HG02571 (cell line): ENCODE data around the gene DUSP22.
A peak's percentile ranks its signal among the peaks of the same experiment; 100 is the strongest.

Experiments
- ATAC-seq: cut with Tn5 transposase; IDR thresholded peaks from one replicate; pipeline ENCODE4 v1.9.1; 2021; ENCODE audit warnings: mild to moderate bottlenecking, moderate library complexity; ENCODE audit not compliant: unreplicated experiment

DUSP22 gene

GRCh38 chr6:308768-309167 lies 16.5 kb downstream of the DUSP22 start:
- no peak for ATAC-seq

DNA sequence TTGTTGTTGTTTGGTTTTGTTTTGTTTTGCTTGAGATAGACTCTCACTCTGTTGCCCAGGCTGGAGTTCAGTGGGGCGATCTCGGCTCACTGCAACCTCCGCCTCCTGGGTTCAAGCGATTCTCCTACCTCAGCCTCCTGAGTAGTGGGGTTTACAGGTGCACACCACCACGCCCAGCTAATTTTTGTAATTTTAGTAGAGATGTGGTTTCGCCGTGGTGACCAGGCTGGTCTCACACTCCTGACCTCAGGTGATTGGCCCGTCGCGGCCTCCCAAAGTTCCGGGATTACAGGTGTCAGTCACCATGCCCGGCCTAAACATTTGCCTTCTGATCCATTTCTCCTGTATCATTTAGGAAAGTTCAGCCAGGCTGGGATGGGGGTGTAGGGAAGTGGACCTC lies 17.7 kb downstream of the DUSP22 start:
- no peak for ATAC-seq

GRCh38 chr6:310671-311070 lies 18.4 kb downstream of the DUSP22 start:
- no peak for ATAC-seq

- ATAC-seq = no peak
Observed at GRCh38 chr6:311679-312220, 19.5 kb downstream of the DUSP22 start.

- ATAC-seq = no peak
Observed at GRCh38 chr6:313087-313486, 20.8 kb downstream of the DUSP22 start.

DNA sequence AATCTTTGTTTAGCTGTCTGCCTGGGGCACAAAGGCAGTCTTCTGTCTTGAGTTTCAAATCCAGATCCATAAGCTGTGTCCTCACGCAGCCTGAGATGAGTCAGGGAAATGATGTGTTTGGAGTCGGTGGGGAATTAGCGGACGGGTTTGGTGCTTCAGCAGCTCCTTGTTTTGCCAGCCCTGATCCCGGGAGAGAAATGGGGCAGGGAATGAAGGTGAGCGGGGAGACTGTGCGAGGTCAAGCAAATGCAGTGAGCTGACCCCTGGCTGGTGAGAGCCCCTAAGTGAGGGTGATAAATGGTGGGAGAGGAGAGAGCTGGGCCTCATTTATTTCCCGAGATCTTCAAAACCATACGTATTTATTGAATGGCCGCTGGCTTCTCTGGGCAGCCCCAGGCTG lies 21.6 kb downstream of the DUSP22 start:
- no peak for ATAC-seq

DNA sequence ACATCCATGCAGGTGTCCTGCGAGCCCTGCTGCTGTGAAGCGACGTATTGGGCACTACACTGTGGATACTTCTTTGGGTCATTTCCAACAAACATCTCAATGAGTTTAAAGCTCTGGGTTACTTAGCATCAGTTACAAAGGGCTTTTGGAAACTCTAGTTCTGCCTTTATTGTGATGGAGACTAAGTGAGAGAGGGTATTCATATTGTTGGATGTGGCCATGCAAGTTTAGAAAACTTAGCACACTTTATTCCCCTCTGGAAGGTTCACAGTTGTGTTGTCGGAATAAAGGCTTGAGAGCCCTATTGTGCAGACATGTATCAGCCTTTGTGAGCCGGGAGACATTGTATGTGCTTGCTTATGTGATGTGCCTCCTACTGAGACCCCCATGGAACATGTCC lies 22.1 kb downstream of the DUSP22 start:
- no peak for ATAC-seq

DNA sequence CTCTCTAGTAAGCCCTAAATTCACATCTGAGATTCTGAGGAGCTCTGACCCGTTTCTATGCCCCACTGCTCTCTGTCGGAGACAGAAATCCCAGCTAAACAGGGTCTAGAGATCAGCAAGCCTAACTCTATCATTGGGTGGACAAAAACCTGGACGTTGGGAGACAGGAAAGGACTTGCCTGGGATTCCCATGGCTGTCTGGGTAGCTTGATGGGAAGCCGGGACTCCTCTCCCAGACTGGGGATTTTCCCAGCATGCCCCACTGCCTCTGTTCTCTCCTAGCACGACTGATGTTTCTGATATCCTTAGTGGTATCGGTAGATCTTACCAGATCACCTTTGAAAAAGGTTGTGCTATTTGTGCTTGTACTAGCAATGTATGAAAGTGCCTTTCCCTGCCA lies 22.9 kb downstream of the DUSP22 start:
- no peak for ATAC-seq

DNA sequence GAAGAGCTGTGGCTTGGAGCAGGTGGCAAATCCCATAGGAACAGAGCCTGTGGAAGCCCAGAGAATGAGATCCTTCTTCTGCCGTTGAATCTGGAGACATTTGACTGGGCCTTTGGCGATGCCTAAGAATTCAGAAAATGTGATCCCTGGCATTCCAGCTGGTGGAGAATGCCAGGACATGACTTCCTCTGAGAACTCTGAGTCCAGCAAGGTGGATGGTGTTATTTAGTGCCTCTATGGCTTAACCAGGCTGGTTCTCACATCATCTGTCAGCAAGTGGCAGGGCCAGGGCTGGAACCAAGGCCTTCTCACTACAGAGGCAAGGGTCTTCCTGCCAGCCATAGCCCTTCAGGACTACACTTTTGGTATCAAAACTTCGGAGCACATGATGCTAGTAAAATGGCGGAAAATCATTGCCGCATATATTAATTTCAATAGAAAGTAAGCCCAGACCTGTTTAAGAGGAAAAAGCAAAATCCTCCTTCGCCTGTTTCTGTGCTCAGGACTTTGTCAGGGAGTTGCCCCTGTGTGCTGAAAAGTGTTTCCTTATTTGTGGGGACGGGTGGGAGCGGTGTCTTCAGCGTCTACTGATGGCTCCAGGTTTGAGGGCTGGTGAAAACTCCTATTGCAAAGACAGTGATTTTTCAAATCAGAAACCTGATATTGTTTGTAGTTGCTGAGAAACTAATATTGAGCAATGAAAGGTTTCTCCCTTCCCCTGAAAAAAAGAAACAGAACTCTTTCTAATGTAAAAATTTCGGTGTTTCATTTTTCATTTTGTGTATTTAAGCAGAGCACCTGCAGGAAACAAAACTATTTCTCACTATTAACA lies 23.9 kb downstream of the DUSP22 start:
- ATAC-seq = no peak

DNA sequence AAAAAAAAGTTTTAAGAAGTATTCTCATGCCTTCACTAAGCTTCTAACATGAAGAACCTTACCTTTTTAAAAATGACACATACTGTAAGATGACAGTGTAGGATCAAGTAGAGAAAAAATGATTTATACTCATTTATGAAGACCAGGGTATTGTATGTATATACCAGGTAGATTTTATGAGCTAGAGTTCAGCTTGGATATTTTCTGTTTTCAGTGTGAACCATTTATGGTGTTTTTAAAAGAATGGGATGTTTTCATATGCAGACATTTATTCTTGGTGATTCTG lies 24.4 kb downstream of the DUSP22 start:
- ATAC-seq = no peak

GRCh38 chr6:317060-317447 lies 24.8 kb downstream of the DUSP22 start:
- ATAC-seq = no peak

- peak; percentile 39 for ATAC-seq
Observed at GRCh38 chr6:317448-318144, 25.3 kb downstream of the DUSP22 start.

DNA sequence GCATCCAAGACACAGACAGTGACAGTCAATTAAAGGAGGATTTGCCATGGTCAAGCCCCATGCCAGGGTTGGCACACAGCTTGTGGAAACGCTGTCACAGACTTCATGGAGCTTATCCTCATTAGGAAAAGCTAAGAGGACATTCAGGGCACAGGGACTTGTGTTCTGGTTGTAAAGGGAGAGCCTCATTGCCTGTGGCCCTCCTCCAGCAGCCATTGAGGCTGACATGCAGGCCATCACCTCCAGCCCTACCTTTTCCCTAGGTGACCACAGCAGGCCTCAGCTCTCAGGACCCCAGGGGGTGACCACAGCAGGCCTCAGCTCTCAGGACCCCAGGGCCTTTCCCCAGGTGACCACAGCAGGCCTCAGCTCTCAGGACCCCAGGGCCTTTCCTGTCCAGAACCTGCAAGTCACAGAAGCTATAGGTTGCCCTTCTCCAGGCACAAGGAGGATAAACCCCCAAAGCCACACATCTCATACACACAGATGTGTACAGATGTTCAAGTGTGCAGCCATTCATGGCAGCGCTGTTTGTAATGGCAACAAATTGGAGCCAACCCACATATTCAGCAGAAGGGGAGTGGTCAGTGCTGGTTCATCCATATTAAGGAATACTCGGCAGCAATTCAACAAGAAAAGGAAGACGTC lies 26.1 kb downstream of the DUSP22 start:
- ATAC-seq = no peak

DNA sequence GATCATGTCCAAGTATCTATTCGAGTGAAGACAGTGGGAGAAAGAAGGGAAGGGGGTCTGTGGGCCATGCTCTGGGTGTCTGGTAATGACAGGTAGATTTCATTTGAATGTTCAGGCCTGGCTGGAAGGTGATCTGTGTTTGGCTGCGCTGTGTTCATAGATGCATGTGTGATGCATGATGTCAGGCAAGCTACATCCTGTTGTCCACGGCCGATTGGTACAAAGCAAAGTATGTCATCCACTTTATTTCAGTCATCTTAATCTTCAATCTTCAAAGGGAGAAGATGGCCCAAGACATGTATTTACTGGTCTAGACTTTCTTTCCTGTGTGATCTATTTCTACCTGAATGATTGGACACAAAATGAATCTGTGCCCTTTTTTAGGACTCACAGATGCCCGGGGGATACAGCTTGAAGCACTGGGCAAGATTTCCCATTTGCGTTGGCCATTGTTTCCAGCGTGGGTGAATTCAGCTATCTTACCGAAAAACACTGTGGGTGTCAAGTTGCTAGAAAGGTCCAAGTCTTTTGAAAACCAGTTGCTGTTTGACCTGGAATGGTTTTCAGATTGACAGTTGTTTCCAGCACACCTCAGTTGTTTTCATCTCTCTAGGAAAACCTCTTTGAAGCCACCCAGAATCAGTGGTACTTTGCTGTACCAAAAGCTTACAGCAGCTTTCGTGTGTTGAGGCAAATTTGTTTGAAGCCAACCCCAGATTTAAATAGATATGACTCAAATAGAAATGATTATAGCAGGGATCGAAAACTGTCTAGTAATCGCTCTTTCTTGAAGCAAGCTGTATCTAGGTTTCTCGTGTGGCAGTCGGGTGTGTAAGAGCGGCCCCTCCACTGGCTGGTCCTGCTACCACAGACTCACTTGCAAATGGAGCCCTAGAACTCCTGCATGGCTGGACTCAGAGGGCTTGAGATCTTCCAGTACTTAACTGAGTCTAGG lies 27.2 kb downstream of the DUSP22 start:
- peak; percentile 36 for ATAC-seq

DNA sequence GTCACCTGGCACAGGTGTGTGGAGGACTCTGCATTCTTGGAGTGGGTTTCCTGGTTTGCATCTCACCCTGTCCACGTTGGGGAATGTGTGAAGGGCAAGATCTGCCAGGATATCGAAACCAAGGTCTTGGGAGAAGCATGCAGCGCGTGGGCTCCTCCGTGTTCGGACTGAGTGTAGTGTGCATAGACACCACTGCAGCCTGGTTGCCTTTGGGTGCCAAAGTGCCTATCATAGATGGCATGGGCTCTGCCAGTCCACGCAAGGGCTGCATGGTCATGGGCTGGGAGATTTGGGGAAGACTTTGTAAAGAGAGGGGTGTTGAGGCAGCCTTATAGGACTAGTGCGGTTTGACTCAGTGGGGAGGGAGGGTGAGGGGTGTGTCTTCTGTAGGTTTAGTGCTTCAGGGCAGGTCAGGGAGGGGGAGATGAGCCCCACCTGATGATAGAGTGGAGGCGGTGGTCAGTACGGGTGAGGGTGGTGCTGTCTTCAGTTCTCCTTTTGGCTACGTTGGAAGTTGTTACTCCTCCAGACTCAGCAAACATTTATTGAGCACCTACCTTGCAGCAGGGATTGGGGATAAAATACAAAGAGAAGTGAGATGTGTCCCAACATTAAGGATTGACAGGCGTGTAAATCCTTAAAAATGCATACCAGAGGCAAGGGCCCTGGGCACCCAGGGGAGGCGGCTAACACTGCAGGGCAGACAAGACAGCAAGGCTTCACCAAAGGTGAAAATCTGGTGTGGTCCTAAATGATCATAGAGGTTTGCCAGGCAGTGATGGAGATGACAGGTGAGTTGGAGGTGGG lies 28.3 kb downstream of the DUSP22 start:
- ATAC-seq = no peak

GRCh38 chr6:321158-321438 lies 28.8 kb downstream of the DUSP22 start:
- no peak for ATAC-seq

DNA sequence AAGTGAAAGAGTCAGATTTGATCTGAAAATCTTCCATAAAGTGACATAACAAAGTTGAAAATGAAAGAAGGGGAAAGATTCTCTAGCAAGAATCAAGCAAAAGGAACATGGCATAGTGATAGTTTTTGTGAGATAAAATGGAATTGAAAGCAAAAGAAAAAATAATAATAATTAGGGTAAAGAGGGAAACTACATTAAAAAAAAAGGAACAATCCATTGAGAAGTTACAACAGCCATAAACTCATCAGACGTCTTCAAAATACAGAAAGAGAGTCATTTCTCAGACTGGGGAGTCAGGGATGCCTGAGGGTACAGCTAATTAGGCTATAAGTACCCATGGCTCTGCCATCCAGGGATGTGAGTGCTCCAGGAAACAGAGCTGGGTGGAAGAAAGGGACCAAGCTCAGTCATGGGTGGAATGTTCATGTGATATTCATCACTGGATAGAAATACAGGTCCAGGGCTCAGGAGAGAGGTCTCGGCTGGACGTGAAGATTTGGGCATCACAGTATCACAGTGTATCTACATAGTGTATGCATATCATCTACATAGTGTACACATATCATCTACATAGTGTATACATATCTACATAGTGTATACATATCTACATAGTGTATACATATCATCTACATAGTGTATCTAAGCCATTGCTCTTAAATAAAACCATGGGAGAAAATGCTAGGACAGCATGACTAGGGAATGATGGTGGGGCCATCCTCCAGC lies 29.4 kb downstream of the DUSP22 start:
- no peak for ATAC-seq

- ATAC-seq = no peak
Observed at GRCh38 chr6:322259-322930, 30.1 kb downstream of the DUSP22 start.
